Right kidney (tissue), 9 donors: Measurements from ENCODE around the gene COL16A1.

Experiments
- DNase-seq: peaks from one replicate; pipeline ENCODE4 v3.0.0-alpha.2; 2016
- long read RNA-seq, 8 donors: transcript quantifications; one replicate each; lab custom pipeline, GENCODE V29; 2026

The COL16A1 gene
- long read RNA-seq, donor 1, partial matches to known transcripts = 11 of 11 reads
- long read RNA-seq, donor 1, other reads (novel, unspliced or antisense) = 0 of 11 reads
- long read RNA-seq, donor 2 = 0 reads
- long read RNA-seq, donor 3 = 0 reads
- long read RNA-seq, donor 4, partial matches to known transcripts = 13 of 13 reads
- long read RNA-seq, donor 4, other reads (novel, unspliced or antisense) = 0 of 13 reads
- long read RNA-seq, donor 5 = 0 reads
- long read RNA-seq, donor 6 = 0 reads
- long read RNA-seq, donor 7, partial matches to known transcripts = 12 of 13 reads
- long read RNA-seq, donor 7, other reads (novel, unspliced or antisense) = 0 of 13 reads
- long read RNA-seq, donor 8, partial matches to known transcripts = 0 of 1 reads
- long read RNA-seq, donor 8, other reads (novel, unspliced or antisense) = 0 of 1 reads

GRCh38 chr1:31703431-31704270 is at the start of gene COL16A1:
Gene COL16A1 (minus strand): TSS chr1:31704017. CDS start chr1:31702193, 1,824 bp downstream.
- DNase-seq = peak; percentile 76

DNA sequence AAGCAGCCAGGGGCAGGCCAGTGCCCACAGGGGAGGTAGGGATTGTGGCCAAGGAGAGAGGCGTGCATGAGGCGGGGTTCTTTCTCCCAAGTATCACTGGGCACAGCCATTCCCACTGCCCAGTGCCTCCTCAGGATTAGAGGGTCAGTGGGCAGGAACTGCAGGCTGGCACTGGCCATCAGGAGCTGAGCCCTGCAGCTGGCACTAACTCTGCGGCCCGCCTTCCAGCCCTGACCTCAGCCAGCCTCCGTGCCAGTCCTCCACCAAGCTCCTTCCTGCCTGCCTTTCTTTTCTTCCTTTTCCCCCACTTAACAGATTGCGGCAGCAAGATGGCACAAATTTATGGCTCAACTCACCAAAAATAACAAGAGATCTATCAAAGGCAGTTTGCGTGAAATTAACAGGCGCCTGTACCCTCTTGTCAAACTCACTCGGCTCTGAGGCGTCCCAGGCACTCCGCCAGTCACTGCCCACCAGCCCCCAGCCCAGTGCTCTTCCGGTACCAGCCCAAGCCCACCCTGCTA is 49.2 kb upstream of the COL16A1 start:
- DNase-seq = no peak

- DNase-seq = no peak
Measured at GRCh38 chr1:31752258-31752657, 48.4 kb upstream of the COL16A1 start.

GRCh38 chr1:31751822-31752241 is 48.0 kb upstream of the COL16A1 start:
- no peak for DNase-seq

- no peak for DNase-seq
Measured at GRCh38 chr1:31750858-31751510, 47.2 kb upstream of the COL16A1 start.

DNA sequence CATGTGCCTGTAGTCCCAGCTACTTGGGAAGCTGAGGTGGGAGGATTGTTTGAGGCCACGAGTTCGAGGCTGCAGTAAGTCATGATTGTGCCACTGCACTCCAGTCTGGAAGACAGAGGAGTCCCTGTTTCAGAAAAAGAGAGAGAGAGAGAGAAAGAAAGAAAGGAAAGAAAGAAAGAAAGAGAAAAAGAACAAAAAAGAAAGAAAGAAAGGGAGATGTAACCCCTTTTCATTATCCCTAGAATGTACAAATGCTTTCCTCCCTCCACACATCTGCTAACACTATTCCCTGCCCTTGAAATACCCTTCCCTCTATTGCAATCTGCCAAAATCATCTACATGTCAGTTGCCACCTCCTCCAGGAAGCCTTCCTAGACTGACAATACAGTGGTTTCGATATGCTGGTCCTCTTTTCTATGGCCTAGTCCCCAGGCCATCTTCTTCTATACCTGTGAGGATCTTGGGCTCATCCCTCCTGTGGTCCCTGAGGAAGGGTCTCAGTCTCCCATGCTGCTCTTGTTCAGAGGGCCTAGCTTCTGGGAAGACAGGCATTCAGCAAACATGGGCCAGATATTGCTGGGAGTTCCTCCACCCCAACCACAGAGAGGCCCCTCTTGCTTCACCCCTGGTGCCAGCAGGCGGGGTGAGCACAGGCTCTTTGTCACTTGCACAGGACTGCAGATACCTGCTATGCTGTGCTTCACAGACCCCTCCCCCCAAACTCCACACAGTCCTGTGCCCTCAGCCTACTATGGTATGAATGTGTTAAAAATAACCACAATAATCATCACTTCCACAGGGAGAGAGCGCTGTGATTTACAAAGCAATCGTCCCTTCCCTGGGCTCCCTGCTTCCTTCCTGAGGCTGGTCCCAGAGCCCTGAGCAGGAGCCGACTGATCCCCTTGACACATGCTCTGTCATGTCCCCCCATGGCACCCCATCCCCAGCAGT is 46.2 kb upstream of the COL16A1 start:
- DNase-seq = no peak

DNA sequence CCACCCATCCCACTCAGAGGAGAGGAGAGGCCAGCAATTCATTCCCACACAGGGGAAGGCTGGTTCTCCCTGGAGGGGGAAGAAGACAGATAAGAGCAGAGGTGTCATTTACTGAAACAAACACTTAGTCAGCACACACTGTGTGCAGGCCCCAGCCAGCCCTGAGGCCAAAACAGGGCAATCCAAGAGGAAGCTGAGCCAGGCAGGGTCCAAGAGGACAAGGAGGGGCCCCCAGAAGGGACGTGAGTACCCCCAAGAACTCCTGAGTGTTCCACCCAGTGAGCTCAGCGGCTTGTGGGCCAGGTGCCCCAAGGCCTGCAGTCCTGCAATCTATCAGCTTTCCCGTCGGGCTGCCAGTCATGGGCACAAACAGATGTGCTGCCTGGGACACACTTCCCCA is 44.5 kb upstream of the COL16A1 start:
- no peak for DNase-seq

- no peak for DNase-seq
Measured at GRCh38 chr1:31747304-31747703, 43.5 kb upstream of the COL16A1 start.

DNA sequence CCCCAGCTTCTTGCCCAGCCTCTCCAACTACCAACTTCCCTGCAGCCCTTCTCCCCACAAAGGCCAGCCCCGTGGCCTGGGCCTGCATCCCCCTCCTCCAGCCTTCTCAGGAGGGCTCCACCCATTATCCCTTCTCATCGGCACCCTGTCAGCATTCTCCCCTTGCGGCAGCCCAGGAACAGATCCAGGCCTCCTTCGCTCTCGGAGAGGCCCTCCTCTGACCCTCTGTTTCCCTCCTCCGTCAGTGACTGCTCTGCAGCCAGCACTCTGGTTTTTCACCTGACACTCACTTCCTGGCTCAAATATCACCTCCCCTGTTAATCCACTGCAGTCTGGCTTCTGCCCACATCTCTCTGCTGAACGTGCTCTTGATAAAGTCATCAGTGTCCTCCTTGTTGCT is 42.9 kb upstream of the COL16A1 start:
- no peak for DNase-seq

DNA sequence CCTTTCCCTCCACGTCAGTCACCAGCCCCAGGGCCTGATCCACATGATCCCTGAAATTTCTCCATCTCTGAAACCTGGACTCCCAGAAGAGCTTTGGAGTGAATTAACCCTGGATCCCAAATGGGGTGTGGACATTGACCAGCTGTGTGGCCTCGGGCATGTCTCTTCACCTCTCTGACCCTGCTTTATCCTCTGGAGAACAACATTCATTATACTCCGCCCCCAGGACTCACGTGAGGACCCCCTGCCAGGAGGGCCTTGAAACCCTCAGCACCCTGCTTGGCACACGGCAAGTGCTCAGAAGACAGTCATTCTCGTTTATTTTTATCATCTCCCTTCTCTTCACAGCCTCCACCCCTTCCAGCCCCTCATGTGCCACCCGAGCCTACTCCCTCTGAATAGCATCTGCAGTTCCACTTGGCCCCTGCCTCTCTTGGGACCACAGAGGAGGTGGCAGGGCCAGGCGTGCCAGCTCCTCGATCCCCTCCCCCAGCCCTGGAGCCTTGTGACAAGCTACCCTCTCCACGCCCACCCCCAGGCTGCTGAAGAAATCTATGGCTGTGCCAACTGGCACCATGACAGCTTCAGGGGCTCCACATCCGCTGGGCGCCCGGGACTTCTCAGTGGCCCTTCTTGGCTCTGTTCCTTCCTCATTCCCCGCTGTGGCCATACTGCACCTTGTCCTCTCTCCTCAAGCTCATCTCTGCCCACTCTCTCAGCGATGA is 42.3 kb upstream of the COL16A1 start:
- no peak for DNase-seq

GRCh38 chr1:31745096-31745945 is 41.5 kb upstream of the COL16A1 start:
- no peak for DNase-seq

GRCh38 chr1:31744165-31744888 is 40.5 kb upstream of the COL16A1 start:
- DNase-seq = no peak

GRCh38 chr1:31742462-31743212 is 38.8 kb upstream of the COL16A1 start:
- no peak for DNase-seq

DNA sequence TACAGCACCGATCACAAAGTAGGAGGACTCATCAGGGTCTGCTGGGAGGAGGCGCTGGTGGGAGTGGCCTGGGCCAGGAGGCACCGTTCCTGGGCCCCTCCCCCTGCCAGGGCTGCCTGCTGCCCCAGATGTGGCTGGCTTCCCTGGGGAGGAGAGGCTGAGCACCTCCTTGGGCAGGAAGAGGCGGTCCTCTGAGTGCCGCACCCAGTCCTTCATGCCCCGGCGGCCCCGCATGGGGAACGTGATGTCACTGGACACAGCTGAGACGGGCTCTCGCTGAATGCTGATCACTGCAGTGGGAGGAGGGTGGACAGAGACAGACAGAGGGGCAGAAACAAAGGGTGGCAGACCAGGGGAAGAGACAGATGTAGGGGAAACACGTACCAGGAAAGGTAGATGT is 35.5 kb upstream of the COL16A1 start:
- no peak for DNase-seq

DNA sequence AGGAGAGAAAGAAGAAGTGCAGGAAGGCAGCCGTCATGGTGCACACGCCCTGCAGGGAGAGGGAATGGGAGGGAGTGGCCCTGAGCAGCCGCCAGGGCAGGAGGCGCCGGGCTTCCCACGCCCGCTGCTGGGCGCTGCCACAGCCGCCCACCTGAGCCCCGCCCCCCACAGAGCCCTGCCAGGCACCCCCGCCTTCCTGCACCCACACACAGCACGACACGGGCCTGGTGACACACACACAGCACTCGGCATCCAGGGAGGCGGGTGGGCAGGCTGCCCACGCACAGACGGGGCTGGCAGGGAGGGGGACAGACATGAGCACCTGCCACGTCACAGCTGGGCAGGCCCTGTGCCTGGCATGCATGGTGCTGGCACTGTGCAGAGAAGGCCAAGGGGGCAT is 32.9 kb upstream of the COL16A1 start:
- DNase-seq = no peak

- DNase-seq = no peak
Measured at GRCh38 chr1:31735571-31735970, 31.8 kb upstream of the COL16A1 start.

GRCh38 chr1:31734582-31735107 is 30.8 kb upstream of the COL16A1 start:
- no peak for DNase-seq
